Stromal cell of bone marrow (primary cell): ENCODE measurements around the gene ARHGAP24.
"Not testable (repeated sequence)": the region's sequence is repeated elsewhere in the genome, so short reads cannot be mapped to it uniquely, and the experiment has no call there.

ENCODE experiments used
- DNase-seq: peaks from one replicate; pipeline ENCODE4 v3.0.0-alpha.2; 2012; ENCODE audit warnings: low read depth

ARHGAP24 gene

DNA sequence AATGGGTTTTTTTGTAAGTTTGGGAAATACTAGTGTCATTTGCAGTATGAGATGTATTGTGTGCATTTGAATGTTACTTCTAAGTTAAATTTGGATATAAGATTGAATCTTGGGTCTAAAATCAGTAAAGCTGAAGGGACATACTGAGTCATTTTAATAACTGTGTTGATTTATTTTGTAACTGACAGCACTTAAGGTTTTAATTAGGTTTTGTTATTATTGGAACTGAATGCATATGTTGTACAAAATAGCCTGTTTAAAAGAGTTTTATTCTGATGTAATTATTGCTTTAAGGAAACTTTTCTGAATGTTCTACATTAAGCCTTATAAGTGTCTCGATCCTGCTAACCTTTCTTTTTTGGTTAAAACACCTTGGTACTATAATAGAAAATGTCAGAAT lies 488.3 kb downstream of the ARHGAP24 start:
- DNase-seq, result no peak

DNA sequence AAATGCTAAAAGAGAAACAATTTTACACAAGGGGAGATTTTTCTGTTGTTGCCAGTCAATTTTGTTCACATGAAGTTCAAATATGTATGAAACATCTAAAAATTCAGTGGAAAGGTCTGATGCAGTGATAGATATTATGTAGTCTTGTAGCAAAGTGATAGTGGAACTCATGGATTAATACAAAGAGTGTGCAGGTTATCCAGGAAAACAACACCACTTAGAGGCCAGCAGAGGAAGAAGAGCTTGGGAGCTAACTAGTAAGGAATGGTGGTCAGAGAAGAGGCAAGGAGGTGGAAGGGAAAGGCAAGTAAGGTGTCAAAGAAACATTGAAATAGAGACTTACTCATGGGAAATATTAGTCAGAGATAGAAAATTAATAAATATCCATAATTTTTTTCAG lies 489.3 kb downstream of the ARHGAP24 start:
- DNase-seq, result no peak

DNA sequence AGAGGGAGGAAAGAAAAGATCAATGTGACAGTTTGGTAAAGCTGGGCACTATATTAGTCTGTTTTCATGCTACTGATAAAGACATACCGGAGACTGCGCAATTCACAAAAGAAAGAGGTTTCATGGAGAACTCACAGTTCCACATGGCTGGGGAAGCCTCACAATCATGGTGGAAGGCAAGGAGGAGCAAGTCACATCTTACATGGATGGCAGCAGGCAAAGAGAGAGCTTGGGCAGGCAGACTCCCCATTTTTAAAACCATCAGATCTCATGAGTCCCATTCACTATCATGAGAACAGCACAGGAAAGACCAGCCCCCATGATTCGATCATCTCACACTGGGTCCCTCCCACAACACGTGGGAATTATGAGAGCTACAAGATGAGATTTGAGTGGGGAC lies 490.1 kb downstream of the ARHGAP24 start:
- not testable (repeated sequence) for DNase-seq

DNA sequence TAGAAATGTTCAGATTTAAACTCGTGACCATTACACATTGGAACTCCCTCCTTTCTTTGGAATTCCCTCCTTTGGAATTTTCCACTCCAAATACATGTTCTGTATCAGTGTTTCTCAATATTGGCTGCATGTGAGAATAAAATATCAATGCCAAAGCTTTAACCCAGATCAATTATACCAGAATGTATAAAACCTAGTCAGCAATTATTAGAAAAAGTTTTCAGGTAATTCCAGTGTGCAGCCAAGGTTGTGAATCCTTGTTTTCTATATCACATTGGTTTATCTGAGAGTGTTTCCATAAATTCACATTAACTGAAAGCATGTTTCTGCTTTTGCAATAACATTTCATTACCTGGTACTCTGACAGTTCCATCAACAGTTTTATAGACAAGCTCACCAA lies 490.6 kb downstream of the ARHGAP24 start:
- DNase-seq, result no peak

DNA sequence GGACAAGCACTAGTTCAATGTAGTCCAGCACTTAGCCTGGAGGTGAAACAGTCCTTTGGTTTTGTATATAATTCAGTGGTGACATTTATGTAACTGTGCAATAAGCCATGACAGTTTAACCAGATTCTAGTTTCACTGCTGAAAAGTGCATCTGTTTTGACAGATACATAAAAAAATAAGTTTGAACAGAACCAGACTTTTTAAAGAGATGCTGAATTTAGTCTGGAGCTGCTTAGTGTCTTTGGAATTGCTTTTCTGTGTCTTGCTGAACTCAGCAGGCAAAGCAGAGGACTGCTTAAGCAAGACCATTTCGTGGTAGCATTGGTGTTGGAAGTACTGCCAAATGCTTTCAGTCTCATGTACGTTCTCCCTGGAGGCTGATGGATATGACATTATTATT lies 491.4 kb downstream of the ARHGAP24 start:
- DNase-seq, result no peak

DNA sequence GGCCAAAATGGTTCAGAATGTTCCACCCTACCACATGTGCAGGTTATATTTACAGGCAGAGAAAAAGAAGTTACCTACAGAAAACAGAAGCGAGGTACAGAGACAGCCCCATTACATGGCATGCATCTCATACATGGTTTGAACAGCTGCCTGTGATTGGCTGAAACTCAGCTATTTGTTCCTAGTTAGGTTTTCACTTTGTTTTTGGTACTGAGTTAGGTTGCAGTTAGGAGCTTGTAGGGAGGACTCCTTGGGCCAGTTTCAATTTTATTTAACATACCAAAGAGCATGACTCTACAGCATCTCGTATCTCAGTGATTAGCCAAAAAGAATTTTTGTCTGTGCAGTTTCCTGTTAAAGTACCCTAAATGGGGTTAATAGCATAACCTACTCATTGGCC lies 492.9 kb downstream of the ARHGAP24 start:
- DNase-seq, result no peak

DNA sequence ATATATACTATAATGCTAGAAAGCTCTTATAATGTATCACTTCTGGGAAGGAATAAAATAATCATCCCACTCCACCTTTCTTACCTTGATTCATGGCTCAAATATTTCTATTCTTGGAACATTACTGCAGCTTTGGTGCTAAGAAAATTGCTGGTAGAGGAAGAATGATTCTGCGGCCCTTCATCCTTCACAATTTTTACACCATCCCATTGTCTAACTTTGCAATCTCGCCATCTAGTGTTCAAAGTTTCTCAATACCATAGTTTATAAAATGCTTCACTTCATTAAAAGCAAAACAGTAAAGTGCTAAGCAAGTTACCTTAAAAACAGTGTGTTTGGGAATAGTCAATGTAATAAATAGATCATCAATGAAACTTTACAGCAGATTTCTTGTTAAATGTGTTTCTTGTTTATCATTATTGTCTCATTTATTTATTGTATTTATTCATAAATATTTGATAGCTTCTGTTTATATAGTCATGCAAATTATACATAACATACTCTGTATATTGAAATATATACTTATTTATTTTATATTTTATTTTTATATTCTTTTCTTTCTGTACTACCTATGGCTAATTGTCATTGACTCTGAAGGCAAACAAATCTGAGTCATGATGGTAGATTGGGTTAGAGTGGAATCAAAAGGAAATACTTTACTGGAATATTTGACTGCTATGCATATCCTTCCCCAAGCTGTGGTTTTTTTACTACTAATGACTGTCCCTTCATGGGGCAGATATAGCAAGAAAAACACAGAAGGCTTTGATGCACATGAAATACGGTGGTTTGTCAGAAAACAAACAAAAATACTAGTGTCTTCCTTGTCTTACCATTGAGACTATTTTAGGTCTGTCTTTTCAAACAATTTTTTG lies 494.2 kb downstream of the ARHGAP24 start:
- peak; percentile 50 for DNase-seq

DNA sequence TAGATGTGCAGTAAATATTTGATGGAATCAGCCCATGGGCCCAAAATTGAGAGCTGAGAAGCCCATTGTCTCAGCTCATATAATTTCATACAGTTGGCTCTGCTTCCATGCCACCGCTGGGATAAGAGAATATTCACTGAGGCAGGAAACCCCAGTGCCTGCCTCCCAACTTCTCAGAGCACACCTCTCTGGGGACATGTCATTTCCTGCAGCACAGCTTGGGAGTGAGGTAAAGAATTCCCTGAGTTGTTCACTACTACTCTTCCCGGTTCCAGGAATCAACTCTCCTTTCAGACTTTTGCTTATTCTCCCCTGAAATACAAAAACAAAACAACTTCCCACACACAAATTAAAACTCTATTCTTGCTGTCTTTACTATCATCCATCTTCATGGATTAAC lies 495.6 kb downstream of the ARHGAP24 start:
- DNase-seq, result no peak

DNA sequence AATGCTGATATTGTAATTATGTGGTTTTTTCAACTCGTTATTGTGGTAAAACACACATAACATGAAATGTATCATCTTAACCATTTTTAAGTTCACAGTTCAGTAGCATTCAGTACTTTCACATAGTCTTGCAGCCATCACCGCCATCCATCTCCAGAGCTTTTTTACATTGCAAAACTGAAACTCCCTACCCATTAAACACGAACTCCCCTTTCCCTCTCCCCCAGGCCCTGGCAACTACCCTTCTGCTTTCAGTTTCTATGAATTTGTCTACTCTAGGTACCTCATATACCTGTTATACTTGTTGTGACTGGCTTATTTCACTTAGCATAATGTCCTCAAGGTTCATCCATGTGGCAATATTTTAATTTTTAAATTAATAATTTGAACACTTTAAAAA lies 504.3 kb downstream of the ARHGAP24 start:
- DNase-seq, result no peak

DNA sequence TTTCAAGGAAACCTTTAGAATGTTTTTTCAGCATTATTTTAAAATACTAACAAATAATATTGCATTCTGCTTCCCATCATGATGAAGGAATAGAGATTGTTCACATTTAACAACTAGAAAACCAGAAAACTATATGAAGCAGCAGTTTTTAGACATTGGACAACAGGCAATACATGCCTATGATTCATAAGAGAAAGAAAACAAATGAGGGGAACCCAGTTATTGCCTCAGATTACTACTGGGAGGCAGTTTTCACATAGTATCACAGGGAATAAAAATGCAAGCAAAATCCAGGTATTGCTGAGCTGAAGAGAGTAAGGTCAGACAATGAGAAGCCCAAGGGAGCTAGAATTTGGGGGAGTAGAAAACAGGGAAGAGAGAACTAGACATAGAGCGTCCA lies 511.3 kb downstream of the ARHGAP24 start:
- no peak for DNase-seq

DNA sequence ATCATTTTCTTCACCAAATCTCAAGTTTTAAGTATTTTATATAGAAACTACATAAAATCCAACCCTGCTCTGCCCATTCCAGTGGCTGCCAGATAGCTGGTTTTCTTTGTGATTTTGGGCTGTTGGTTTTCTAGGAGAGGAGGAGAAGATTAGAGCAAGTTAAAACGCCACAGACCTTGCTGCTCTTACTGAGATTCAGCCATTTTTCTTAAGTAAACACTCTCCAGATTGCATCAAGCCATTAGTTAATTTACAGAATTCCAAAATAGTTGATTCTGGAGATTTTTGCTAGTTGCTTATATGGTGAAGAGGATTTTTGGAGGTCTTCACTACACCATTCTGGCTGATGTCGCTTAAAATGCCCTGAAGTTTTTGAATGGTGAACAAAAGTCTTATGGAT lies 518.7 kb downstream of the ARHGAP24 start:
- DNase-seq, result no peak

DNA sequence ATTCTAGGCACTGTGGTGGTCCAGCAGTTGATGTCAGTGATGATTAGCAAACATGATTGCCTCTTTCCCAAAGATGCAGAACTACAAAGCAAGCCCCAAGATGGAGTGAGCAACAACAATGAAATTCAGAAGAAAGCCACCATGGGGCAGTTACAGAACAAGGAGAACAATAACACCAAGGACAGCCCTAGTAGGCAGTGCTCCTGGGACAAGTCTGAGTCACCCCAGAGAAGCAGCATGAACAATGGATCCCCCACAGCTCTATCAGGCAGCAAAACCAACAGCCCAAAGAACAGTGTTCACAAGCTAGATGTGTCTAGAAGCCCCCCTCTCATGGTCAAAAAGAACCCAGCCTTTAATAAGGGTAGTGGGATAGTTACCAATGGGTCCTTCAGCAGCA lies 519.6 kb downstream of the ARHGAP24 start:
- DNase-seq, result no peak

DNA sequence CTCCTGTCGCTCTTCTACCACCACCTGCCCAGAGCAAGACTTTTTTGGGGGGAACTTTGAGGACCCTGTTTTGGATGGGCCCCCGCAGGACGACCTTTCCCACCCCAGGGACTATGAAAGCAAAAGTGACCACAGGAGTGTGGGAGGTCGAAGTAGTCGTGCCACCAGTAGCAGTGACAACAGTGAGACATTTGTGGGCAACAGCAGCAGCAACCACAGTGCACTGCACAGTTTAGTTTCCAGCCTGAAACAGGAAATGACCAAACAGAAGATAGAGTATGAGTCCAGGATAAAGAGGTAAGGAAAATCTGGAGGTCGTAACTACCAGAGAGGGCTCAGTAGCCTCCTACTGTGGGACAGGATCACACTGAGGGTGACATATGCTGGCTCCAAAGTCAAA lies 520.4 kb downstream of the ARHGAP24 start:
- no peak for DNase-seq

DNA sequence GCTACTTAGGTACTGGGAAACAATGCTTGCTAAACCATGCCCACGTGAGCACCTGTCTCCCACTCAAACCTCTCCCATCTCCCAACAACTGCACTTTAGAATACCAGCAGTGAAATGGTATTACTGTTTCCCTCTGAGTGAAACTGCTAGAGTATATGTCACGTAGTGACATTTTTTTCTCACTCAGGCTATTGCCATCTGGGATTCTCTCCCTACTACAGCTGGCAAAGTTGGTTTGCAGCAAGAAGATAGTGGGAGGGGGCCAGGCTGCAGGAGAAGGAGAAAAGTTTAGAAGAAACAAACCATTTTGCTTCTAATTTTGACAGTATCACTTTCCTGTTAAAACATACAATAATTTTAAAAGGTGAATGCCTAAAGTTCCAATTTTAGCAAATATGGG lies 526.6 kb downstream of the ARHGAP24 start:
- no peak for DNase-seq

DNA sequence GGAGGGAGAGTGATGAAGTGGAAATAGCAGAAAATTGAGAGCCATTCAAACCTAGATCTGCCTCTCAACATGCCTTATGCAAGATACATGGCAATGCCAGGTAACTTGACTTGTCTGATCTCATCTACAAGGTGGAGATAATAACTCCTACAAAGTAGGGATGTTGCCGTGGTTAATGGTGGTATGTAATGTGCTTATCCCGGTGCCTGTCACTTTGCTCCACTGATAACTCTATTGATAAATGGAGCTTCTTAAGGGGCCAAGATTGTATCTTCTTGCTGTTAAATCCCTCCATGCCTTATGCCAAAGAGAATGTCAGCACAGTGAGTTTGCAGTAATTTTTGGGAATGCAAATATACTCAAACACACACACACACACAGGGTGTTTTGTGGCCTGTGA lies 529.1 kb downstream of the ARHGAP24 start:
- DNase-seq, result no peak

DNA sequence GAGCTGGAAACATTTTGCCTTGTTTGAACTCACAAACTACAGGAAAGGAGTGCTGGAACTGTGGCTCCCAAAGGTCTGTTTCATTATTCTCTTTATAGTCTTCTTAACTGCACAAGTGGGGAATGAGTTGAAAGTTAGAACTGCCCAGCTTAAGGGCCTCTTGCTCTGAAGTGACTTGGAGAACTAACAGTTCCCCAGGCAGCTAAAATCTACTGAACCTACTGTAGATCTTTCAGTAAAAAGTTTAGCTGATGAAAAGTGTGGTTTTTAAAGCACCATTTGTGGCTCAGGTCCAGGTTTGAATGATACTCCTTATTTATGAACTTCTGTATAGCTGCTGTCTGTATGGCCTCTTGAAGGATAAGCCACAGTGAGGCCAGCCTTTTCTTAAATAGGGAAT lies 531.1 kb downstream of the ARHGAP24 start:
- no peak for DNase-seq

DNA sequence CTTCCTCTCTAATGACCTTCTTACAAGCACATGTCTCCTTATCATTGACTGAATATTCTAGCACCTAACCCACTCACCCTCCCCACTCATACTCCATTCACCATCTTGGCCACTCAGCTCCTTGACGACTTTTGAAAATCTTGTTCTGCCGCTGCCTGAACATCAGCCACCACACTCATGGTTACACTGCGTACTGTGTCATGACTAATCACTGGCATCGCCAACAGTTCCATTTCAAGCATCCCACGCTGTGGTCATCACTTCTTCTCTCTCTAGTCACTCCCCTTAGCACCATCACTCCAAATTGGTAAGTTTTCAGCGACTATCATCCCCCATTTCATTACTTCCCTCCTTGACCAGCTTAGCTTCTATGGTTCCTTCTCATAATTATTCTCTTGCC lies 532.1 kb downstream of the ARHGAP24 start:
- no peak for DNase-seq

DNA sequence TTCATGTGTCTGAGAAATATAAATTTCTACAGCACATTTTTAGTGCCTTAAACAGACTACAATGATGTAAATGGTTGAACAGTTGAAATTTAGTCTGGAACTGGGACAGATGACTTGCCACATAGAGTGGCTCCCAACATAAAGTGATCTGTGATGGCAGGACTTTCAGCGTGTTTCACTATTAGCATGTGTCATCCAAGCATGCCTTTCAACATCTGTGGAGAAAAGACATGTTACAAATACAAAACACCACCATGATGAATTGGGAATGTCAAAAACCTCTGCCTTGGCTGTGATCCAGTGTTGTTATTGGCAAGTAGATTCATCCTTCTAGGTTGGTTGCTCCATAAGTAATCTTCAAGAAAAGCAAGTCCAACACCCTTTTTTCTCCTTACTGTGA lies 536.2 kb downstream of the ARHGAP24 start:
- peak; percentile 97 for DNase-seq

DNA sequence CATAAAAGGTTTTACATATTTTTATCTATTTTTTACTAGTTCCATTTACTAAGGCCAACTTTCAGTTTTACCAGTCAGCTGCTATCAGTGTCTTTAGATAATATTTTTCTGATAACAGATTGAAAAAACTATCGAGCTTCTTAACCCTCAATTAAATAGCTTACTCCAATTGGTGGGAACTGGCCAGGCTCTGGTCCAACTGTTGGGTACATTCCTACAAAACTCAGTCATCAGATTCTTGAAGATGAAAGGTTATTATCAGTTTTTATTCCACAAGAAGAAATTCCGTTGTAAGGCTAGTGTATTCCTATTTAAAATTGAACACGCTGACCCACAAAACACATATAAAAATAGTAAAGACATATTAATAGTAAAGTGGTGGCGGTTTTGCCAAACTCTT lies 538.7 kb downstream of the ARHGAP24 start:
- DNase-seq, result no peak

DNA sequence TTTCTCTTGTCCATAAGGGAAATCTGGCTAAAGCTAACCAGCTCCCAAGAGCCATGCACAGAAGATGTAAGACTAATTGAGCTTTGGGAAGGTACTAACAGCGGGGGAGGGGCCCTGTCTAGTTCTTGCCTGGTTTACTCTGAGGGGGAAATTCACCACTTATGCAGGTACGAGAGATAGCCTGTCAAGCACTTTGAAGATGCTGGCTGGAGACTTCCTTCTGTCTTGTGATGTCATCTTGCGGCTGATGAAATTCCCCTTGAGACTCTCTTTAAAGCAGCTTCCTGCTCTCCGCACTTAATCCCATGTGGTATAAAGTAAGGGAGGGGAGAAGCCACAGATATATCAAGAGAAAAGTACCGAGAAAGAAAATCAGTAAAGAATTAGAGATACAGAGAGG lies 539.6 kb downstream of the ARHGAP24 start:
- DNase-seq, result no peak

DNA sequence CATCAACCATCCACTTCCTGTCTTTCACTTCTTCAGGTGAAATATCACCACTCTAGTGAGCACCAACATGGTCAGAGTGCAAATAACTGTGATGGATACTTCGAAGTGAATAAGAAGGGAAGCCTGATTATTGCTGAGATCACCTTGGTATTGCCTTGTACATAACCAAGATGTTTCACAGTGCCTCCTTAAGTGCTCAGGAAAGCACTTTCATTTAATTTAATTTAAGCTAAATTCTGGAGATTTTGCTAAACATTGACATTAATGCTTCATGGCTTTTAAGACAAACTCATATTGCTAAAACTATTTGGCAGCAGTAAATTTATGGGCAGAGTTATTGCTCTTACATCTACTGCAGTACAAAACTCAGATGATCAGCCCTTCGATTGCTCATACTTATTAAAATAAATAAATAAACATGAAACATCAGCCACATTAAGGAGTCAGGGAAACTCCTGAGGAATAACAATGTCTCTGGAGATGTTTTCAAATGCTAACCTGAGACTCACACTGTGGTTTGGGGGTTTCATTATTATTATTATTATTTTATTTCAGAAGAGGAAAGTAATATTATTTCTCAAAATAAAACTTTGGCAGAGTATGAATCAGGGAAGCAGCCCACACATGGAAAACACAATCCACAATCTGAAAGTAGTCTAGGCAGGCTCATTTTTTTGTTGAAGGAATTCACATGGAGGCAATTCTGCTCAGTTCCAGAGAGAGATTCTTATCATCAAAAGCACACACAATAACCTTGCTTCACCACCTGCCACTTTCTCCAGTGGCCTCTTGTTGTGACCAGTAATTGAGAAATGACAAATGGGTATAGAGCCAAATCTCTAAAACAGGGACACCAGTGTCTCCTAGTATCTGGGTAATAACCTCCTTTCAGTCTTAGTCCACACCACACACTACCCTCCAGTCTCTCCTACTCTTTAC lies 540.7 kb downstream of the ARHGAP24 start:
- DNase-seq, result no peak

DNA sequence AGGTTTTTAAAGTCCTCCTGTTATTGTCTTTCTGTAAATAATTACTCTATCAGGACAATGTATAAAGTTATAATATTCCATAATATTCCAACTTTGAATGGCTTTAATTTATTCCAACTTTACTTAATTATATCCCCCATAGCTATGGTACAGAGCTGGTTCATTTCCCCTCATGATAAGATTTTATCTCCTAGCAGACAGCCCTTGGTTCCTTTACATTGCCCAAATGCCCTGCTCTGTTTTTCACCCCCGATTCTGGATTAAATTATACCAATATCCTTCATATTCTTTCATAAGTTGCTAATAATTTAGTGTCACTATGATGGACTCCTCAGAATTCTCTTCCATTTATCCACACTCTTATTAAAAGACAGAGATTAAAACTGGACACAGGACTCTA lies 544.4 kb downstream of the ARHGAP24 start:
- DNase-seq, result no peak

DNA sequence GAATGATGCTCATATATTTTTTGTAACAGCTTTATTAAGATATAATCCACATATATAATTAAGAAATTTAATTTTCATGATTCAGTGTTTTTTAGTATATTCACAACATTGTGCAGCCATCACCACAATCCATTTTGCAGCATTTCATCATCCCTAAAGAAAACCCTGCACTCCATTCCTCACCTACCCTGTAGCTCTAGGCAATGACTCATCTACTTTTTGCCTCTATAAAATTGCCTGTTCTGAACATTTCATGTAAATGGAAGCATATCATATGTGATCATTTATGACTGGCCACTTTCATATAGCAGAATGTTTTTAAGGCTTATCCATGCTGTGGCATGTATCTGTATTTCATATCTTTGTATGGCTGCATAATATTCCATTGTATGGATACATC lies 545.0 kb downstream of the ARHGAP24 start:
- DNase-seq, result no peak
